Endothelial cell of umbilical vein (primary cell): Measurements from ENCODE around the gene COL21A1. TPM values are rescaled to one million over a fixed set of nuclear protein-coding genes. Genes with fewer than 3 reads are reported as not detected.

ENCODE experiments used
- BruUV-seq: library from RNA; stranded (reverse); fragments of 400-500 nt; replicated peaks from 2 replicates; lab custom pipeline; 2021; lab: Mats Ljungman, UMichigan
- CTCF ChIA-PET: fragments of 300-600, 350-600 bp; sonication (Branson Sonifier 250); formaldehyde crosslinking; loops from one replicate; lab custom pipeline; 2021; ENCODE audit warnings: antibody characterized with exemption, inconsistent platforms; lab: Charles Lee
- POLR2A ChIA-PET: fragments of 300-600, 350-600 bp; sonication (Branson Sonifier 250); formaldehyde crosslinking; loops from one replicate; lab custom pipeline; 2021; ENCODE audit warnings: antibody characterized with exemption, inconsistent platforms; lab: Charles Lee
- DNase-seq: peaks from one replicate; pipeline ENCODE4 v3.0.0-alpha.2; 2011; ENCODE audit warnings: low read depth, low spot score
- FAIRE-seq: peaks from 2 replicates; lab custom pipeline; 2011; peaks lifted over from hg19 to GRCh38; lab: Jason Lieb, UNC
- H2AFZ ChIP-seq: 2 replicates; pipeline ENCODE4 v1.6.0; 2012; ENCODE audit warnings: low read depth, low read length, control low read depth, inconsistent platforms
- H3K27ac ChIP-seq: 2 replicates; pipeline ENCODE4 v1.5.1; 2011; ENCODE audit warnings: low read depth, mild to moderate bottlenecking, control low read depth, low read length, moderate library complexity; ENCODE audit not compliant: insufficient read depth
- H3K27me3 ChIP-seq, 2 experiments: 2 replicates each; pipeline versions ENCODE4 v1.6.0 to v1.6.1; 2011; ENCODE audit warnings: low read length in 2 of 2, mixed read lengths in 1 of 2; ENCODE audit not compliant: control insufficient read depth in 2 of 2, insufficient read depth in 2 of 2
- H3K36me3 ChIP-seq, 2 experiments: 2 replicates in 1 of 2; 3 replicates in 1 of 2; pipeline ENCODE4 v1.5.1; 2011; ENCODE audit warnings: low read length in 2 of 2, mild to moderate bottlenecking in 1 of 2, moderate library complexity in 1 of 2; ENCODE audit not compliant: control insufficient read depth in 2 of 2, insufficient read depth in 2 of 2; ENCODE audit errors: extremely low read depth in 1 of 2
- H3K4me1 ChIP-seq: 3 replicates; pipeline ENCODE4 v1.5.1; 2011; ENCODE audit warnings: mild to moderate bottlenecking, low read length; ENCODE audit not compliant: control insufficient read depth, insufficient read depth; ENCODE audit errors: extremely low read depth
- H3K4me2 ChIP-seq: 2 replicates; pipeline ENCODE4 v1.6.1; 2011; ENCODE audit warnings: low read length, control low read depth, mixed read lengths; ENCODE audit not compliant: insufficient read depth
- H3K4me3 ChIP-seq, 3 experiments: fragments of 200-600 bp in 1 of 3; sonication (generic), shearing (Covaris generic) in 1 of 3; replicated peaks in 1 of 3; 2 replicates each; pipeline ENCODE4 v1.5.1; 2011 to 2016; ENCODE audit warnings: control low read depth in 3 of 3, low read length in 3 of 3, mild to moderate bottlenecking in 2 of 3, inconsistent platforms in 1 of 3, low read depth in 1 of 3, moderate library complexity in 1 of 3; ENCODE audit not compliant: insufficient read depth in 1 of 3
- H3K79me2 ChIP-seq: 2 replicates; pipeline ENCODE4 v1.6.0; 2012; ENCODE audit warnings: low read length, inconsistent platforms; ENCODE audit not compliant: control insufficient read depth, insufficient read depth
- H3K9ac ChIP-seq: replicated peaks from 2 replicates; pipeline ENCODE3; 2011; ENCODE audit warnings: low read length, control low read depth; ENCODE audit not compliant: insufficient read depth; ENCODE audit errors: extremely low read depth
- H3K9me1 ChIP-seq: replicated peaks from 3 replicates; pipeline ENCODE4 v1.6.0; 2011; ENCODE audit warnings: mild to moderate bottlenecking, low read length; ENCODE audit not compliant: control insufficient read depth, insufficient read depth; ENCODE audit errors: extremely low read depth
- H3K9me3 ChIP-seq: replicated peaks from 2 replicates; pipeline ENCODE4 v1.5.1; 2012; ENCODE audit warnings: low read length, inconsistent platforms; ENCODE audit not compliant: control insufficient read depth, insufficient read depth
- H4K20me1 ChIP-seq: replicated peaks from 2 replicates; pipeline ENCODE3; 2011; ENCODE audit warnings: mild to moderate bottlenecking, low read length; ENCODE audit not compliant: control insufficient read depth, insufficient read depth; ENCODE audit errors: extremely low read depth
- EZH2 ChIP-seq: IDR thresholded peaks from 2 replicates; pipeline ENCODE4 v1.6.1; 2012; ENCODE audit warnings: borderline replicate concordance, low read depth, mild to moderate bottlenecking, moderate library complexity, low read length, inconsistent platforms; ENCODE audit not compliant: severe bottlenecking
- FOS ChIP-seq: IDR thresholded peaks from 2 replicates; pipeline ENCODE4 v1.6.1; 2011; ENCODE audit warnings: mild to moderate bottlenecking, low read length, moderate library complexity, borderline replicate concordance; ENCODE audit not compliant: insufficient read depth
- GATA2 ChIP-seq: IDR thresholded peaks from 2 replicates; pipeline ENCODE4 v1.7.0; 2011; ENCODE audit warnings: low read depth, mild to moderate bottlenecking, moderate library complexity, mixed read lengths, low read length; ENCODE audit not compliant: insufficient read length, insufficient read depth
- JUN ChIP-seq: IDR thresholded peaks from 2 replicates; pipeline ENCODE4 v1.6.1; 2011; ENCODE audit warnings: borderline replicate concordance, low read depth; ENCODE audit not compliant: insufficient read length, insufficient read depth
- MYC ChIP-seq: IDR thresholded peaks from one replicate; pipeline ENCODE4 v1.6.1; 2011; ENCODE audit warnings: mild to moderate bottlenecking, low read depth, low read length
- POLR2A ChIP-seq: IDR thresholded peaks from 2 replicates; pipeline ENCODE4 v1.6.1; 2012; ENCODE audit warnings: low read depth, mild to moderate bottlenecking, control low read depth, low read length
- POLR2AphosphoS5 ChIP-seq: IDR thresholded peaks from 2 replicates; pipeline ENCODE4 v1.6.1; 2012; ENCODE audit warnings: low read depth, mild to moderate bottlenecking, control low read depth, low read length, moderate library complexity; ENCODE audit not compliant: insufficient read depth
- dilution Hi-C: fragments of 300-500 bp; cut with MboI; formaldehyde crosslinking; loops from one replicate; pipeline ENCODE4 v1.15.0; 2019; ENCODE audit warnings: low sequenced_read_pairs; ENCODE audit not compliant: extremely low pct_ligation_motif_present
- intact Hi-C: fragments of 100-400 bp; cut with micrococcal nuclease; formaldehyde crosslinking; loops from one replicate; pipeline ENCODE4 v1.10.0; 2022
- polyA plus RNA-seq, 4 experiments: library from polyadenylated mRNA; depleted of rRNA in 3 of 4; stranded (reverse) in 3 of 4; unstranded in 1 of 4; fragments of >200 nt; gene quantifications; 2 replicates each; pipeline versions ENCODE4 v1.2.1 to v1.2.3, GENCODE V29; 2011 to 2012; ENCODE audit warnings: missing spikeins in 1 of 4
- small RNA-seq: library from RNA; depleted of rRNA; stranded (forward); fragments of <200 nt; gene quantifications from one replicate; pipeline ENCODE3, GENCODE V24; 2012; ENCODE audit warnings: low replicate concordance, low read depth; ENCODE audit not compliant: insufficient read depth, insufficient read length
- total RNA-seq: library from RNA; stranded (reverse); gene quantifications from 2 replicates; pipeline ENCODE4 v1.2.3, GENCODE V29; 2021
- TF ChIP-seq, protein P1 (sequence below), 2 donors: IDR thresholded peaks; 1 replicate in 1 of 2; 2 replicates in 1 of 2; pipeline ENCODE4 v1.5.1; 2011; ENCODE audit warnings: low read length in 2 of 2, mild to moderate bottlenecking in 2 of 2, moderate library complexity in 2 of 2, control low read depth in 1 of 2, inconsistent platforms in 1 of 2, low read depth in 1 of 2; ENCODE audit not compliant: insufficient read depth in 1 of 2; ENCODE audit errors: extremely low read depth in 1 of 2
- TF ChIP-seq, protein P2 (sequence below): IDR thresholded peaks from 2 replicates; pipeline ENCODE4 v1.6.1; 2011; ENCODE audit not compliant: insufficient read depth, insufficient read length

COL21A1 gene
- total and polyA plus RNA-seq, 2 donors (not counting 3 experiments of a cell fraction or from before 2014, with no cell fraction given): 0.22 to 1.4 TPM

DNA sequence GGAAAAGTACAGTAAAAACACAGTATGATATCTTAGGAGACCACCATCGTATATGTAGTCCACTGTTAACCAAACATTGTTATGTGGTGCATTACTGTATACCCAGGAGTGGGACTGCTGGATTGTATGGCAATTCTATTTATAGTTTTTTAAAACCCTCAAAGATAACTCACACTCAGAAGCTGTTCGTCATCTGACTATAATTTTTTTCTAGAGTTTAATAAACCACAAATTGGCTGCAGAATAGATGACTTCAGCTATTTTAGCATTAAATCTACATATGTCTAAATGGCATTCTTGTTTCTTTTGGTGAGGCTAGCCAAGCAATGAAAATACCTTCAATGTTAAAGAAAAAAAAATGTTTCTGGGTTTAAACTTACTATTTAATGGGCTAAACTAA, 237.7 kb downstream of the COL21A1 start:
- BruUV-seq: no TSS peak
- Histone ChIP-seq H3K9me1 (no peaks in the 10 kb centered on the region), H3K4me1 (no peaks in the 10 kb centered on the region), H3K9me3 (no peaks in the 10 kb centered on the region), H3K4me3 (no peak overlapping the region), H2AFZ (no peak overlapping the region), H4K20me1 (no peaks in the 10 kb centered on the region), H3K27ac (no peak overlapping the region), H3K9ac (no peak overlapping the region), H3K79me2 (no peaks in the 10 kb centered on the region), H3K27me3 (no peaks in the 10 kb centered on the region), H3K4me2 (no peak overlapping the region), H3K36me3 (no peaks in the 10 kb centered on the region)
- CTCF ChIA-PET: interaction anchor here (1.5 kb wide), 1 partner anchor 16 kb away, joined by 3 read pairs; no protein-coding TSS in a partner anchor
- TF ChIP-seq EZH2 (no peak), GATA2 (no peak), MYC (no peak), POLR2A (no peak), JUN (no peak), POLR2AphosphoS5 (no peak), FOS (no peak)
- TF ChIP-seq, protein P1, sequence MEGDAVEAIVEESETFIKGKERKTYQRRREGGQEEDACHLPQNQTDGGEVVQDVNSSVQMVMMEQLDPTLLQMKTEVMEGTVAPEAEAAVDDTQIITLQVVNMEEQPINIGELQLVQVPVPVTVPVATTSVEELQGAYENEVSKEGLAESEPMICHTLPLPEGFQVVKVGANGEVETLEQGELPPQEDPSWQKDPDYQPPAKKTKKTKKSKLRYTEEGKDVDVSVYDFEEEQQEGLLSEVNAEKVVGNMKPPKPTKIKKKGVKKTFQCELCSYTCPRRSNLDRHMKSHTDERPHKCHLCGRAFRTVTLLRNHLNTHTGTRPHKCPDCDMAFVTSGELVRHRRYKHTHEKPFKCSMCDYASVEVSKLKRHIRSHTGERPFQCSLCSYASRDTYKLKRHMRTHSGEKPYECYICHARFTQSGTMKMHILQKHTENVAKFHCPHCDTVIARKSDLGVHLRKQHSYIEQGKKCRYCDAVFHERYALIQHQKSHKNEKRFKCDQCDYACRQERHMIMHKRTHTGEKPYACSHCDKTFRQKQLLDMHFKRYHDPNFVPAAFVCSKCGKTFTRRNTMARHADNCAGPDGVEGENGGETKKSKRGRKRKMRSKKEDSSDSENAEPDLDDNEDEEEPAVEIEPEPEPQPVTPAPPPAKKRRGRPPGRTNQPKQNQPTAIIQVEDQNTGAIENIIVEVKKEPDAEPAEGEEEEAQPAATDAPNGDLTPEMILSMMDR (IDR thresholded peaks at IDR 0.05; ENCODE audit: extremely low read depth in 1 of 2, insufficient read depth in 1 of 2, low read depth in 1 of 2, low read length in 2 of 2): no peak
- TF ChIP-seq, protein P2, sequence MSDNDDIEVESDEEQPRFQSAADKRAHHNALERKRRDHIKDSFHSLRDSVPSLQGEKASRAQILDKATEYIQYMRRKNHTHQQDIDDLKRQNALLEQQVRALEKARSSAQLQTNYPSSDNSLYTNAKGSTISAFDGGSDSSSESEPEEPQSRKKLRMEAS: no peak
- DNase-seq: no peak
- dilution Hi-C loops (no loop called here), intact Hi-C loops (no loop called here)
- no peak for FAIRE-seq
- POLR2A ChIA-PET: no interaction called here

Small RNA genes lying within 50 kb of the gene (small RNA-seq; reads per million reads assigned to genes)
- not detected for gene DHFRP6
